ENCODE measurements around the gene GBF1.

DNA sequence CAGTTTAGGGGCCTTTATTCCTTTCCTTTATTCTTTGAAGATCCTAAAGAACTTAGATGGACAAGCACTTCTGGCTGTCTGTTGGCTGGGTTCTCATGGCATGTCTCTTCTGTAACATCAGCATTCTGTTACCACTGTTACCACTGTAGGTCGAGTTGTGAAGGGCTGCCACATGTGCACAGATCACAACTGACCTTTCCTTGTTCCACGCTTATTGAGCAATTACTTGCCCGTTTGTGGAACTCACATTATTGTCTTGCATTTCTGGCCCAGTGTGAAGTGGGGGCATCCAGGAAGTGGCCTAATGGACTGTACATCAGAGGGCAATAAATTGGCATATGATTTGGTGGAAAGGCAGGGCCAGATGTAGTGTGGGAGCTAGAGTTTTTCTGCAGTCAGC lies 23.7 kb downstream of the GBF1 start:
- TF ChIP-seq, protein P1, sequence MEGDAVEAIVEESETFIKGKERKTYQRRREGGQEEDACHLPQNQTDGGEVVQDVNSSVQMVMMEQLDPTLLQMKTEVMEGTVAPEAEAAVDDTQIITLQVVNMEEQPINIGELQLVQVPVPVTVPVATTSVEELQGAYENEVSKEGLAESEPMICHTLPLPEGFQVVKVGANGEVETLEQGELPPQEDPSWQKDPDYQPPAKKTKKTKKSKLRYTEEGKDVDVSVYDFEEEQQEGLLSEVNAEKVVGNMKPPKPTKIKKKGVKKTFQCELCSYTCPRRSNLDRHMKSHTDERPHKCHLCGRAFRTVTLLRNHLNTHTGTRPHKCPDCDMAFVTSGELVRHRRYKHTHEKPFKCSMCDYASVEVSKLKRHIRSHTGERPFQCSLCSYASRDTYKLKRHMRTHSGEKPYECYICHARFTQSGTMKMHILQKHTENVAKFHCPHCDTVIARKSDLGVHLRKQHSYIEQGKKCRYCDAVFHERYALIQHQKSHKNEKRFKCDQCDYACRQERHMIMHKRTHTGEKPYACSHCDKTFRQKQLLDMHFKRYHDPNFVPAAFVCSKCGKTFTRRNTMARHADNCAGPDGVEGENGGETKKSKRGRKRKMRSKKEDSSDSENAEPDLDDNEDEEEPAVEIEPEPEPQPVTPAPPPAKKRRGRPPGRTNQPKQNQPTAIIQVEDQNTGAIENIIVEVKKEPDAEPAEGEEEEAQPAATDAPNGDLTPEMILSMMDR (IDR thresholded peaks at IDR 0.05), result no peak
- no peak for TF ChIP-seq POLR2A (IDR thresholded peaks at IDR 0.05)

All from uterus (tissue), 2 donors.